Renal cortical epithelial cell (primary cell): ENCODE results near the gene PIK3CA. TPM values are rescaled to one million over a fixed set of nuclear protein-coding genes. Genes with fewer than 3 reads are reported as not detected.
"Not testable (repeated sequence)": the region's sequence is repeated elsewhere in the genome, so short reads cannot be mapped to it uniquely, and the experiment has no call there.

Source experiments
- DNase-seq: peaks from one replicate; pipeline ENCODE4 v3.0.0-alpha.2; 2011; ENCODE audit warnings: low read depth
- total RNA-seq: library from RNA; depleted of rRNA; stranded (reverse); fragments of >200 nt; gene quantifications from 2 replicates; pipeline ENCODE4 v1.2.3, GENCODE V29; 2014

PIK3CA gene
- total RNA-seq, 1 donor from 2014 or later = 40.1 TPM

DNA sequence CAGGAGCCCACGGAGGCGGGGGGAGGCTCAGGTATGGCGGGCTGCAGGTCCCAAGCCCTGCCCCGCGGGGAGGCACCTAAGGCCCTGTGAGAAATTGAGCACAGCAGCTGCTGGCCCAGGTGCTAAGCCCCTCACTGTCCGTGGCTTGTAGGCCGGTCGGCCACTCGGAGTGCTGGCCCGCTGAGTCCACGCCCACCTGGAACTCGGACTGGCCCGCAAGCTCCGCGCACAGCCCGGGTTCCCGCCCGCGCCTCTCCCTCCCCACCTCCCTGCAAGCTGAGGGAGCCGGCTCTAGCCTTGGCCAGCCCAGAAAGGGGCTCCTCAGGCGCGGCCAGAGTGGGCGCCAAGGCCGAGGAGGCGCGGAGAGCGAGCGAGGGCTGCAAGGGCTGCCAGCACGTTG, 115.0 kb downstream of the PIK3CA start:
- no peak for DNase-seq

DNA sequence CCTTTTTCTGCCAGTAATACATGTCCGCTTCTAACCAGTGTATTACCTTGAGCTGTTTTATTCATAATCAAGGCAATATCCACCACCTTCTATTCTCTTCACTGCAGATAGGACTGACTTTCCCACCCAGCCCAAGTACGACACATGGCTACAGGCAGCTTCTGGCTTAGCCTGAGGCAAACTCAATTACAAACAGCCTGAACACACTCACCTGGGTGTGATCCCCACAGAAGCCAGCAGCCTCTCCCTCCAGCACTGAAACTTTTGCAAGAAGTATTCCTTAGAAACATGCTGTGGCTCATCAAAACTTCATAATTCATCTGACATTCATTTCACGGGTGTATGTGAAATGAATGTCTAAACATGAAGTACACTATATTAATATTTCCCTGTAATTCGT, 116.3 kb downstream of the PIK3CA start:
- no peak for DNase-seq

DNA sequence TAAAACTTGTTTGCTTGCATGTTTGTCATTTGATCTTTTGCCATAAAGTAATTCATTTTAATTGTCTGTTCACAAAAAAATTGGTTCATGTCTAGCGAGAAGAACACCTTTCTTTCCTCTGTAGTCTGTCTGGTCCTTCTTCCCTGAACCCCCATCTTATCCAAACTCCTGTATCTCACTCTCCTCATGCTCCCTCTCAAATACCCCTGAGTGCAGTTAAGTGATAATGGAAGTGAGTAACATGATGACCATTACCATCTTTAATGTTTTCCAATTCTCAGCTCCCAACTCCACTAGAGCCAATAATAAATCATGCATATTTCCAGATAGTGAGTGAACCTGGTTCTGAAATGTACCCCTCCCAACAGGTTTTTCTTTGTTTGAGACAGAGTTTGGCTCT, 116.9 kb downstream of the PIK3CA start:
- DNase-seq = no peak

DNA sequence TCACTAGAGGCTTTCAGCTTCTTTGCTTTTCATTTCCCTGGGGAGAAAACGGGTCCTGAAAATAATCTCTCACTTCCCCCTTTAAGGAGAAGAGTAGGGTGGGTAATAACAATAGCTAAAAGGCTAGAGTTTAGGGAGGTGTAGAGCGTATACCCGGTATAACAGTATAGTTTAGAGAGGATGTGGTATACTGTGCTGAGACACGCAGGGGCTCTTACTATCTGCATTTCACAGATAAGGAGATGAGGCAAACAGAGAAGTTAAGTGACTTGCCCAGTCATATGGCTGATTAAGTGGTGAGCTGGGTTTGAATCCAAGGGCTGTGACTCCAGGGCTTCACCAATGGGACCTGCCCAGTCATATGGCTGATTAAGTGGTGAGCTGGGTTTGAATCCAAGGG, 117.7 kb downstream of the PIK3CA start:
- no peak for DNase-seq

DNA sequence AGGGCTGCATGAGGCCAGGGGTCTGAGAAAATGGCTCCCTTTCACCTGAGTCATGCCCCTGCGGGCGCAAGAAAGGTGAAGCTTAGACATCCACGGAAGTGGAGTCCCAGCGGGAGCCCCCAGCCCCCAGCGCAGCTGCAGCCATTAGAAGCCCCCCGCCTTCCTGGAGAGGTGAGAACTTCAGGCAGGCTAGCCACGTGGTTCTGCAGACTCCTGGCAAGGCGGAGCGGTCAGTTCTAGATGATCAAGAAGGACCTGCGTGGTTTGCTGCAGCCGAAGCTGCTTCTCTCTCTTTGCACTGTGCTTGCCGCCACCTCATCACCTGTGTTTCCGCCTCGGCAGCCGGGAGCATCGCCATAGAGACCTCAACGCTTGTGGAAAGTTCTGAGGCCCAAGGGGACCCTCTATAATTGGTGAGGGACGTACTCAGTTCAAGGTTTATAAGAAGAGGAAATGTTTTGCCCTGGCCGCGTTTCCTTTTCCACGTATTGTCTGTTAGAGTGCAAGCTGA, 118.6 kb downstream of the PIK3CA start:
- DNase-seq = no peak

DNA sequence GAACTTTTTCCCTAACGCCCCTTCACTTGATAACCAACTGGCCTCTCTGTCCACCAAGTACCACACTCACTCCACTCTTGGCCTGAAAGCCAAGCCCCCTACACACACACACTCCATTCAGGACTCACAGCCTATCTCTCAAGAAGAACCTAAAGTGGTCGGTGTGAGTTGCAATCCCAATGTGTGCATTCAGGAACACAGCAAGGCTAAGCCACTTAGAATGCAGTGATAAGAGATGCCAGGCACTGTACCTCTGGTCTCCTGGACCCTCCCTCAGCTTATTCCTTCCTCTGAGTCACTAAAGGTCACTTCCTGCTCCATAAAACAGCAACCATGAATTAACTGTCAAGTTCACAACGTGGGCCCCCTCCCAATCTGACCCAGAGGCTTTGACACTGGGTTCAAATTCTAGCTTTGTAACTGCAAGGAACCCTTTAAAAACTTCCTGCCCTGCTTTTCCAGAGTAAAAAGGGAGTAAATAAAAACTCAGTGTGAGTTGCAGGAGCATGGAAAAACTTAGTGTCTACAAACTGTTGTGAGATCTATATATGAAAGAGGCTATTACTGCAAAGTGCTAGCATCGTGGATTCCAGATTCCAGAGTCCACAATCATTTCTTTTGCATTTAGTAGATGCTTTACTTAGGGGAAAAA, 120.4 kb downstream of the PIK3CA start:
- no peak for DNase-seq

DNA sequence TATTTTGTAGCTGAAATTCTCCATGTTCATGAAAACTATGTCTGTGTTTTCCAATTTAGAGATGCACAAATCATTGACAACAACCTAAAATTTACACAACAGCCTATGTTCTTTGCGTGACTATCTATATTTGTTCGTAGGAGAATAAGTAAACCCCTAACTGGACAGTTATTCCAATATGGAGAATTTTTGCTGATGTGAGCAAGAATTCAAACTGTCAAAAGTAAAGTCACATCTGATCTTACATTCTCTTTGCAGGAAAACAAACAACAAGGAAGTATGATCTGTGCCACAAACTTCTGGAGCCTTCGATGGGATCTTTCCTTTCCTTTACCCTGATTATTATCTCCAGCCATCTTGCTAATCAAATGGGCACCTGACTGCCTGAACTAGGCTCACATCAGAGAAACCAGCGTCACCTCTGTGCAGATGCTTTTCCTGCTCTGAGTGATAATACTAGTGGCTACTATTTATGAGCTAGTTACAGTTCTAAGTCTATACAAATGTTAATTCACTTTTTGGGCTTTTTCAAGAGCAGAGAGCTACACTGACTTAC, 121.1 kb downstream of the PIK3CA start:
- no peak for DNase-seq

DNA sequence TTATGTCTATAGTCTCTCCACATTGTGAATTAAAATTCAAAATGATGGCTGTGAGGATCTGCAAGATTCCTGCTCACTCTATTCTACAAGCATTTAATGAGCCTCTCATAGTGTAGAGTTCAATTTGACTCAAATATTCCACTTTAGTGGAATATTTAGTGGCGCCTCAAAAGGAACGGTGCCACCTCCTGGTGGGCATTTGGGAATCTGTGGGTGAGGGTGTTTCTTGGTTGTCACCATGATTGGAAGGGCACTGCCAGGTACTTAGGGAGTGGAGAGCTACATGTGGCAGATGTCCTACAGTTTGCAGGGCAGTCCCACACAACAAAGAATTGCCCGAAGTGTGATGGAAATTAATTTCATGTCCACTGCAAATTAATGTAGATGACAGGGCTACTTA, 124.2 kb downstream of the PIK3CA start:
- DNase-seq = no peak

DNA sequence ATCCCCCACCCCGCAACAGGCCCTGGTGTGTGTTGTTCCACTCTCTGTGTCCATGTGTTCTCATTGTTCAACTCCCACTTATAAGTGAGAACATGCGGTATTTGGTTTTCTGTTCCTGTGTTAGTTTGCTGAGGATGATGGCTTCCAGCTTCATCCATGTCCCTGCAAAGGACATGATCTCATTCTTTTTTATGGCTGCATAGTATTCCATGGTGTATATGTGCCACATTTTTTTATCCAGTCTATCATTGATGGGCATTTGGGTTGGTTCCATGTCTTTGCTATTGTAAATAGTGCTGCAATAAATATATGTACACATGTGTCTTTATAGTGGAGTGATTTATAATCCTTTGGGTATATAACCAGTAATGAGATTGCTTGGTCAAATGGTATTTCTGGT, 126.3 kb downstream of the PIK3CA start:
- not testable (repeated sequence) for DNase-seq

DNA sequence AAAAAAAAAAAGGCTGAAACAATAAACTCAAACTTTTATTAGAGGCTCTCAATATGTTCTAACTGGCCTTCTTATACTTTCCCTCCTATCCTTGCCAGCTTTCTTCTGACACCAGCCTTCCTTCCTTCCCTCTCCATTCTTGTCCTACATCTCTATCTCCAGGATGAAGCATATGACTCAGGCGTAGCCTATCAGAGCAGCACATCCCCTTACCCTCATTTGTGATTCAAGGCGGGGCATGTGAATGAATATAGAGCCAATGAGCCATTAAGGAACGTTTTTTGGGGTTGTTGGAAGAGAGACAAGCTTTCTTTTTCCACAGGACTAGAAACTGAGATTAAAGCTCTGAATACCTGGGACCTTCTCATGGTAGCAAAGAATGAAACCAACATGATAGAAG, 127.8 kb downstream of the PIK3CA start:
- DNase-seq = no peak

DNA sequence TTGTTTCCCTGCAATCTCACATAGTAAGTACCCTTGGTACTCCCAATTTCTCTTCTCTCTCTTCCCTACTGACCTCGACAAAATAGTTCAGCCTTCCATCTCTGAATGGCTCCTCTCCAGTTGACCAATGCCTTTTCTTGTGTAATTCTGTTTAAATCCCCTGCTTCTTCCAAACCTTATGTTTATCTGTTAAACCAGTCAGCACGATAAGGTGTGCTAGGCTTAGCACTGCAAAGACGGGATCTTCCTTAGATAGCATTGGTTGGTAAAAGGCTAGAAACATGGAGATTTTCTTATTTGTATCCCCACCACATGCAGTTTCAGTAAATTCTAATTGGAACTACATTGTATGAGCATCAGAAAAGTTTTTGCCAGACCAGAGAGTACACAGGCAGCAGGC, 128.6 kb downstream of the PIK3CA start:
- no peak for DNase-seq

DNA sequence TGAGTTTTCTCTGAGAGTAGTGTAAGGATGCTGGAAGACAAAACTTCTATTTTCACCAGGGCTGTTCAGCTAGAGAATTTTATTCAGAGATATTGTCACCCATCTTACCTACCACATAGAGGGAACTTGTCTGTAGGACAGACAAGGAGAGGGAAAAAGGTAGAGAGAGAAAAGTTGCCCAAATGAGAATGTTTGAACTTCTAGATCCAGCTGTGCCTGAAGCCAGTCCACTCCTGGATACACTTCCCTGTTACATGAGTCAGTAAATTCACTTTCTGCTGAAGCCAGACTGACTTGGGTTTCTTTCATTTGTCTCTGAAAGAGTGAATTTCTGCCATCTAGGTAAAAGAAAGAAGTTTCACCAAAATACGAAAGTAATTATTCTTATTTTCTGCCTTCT, 130.0 kb downstream of the PIK3CA start:
- DNase-seq = no peak

DNA sequence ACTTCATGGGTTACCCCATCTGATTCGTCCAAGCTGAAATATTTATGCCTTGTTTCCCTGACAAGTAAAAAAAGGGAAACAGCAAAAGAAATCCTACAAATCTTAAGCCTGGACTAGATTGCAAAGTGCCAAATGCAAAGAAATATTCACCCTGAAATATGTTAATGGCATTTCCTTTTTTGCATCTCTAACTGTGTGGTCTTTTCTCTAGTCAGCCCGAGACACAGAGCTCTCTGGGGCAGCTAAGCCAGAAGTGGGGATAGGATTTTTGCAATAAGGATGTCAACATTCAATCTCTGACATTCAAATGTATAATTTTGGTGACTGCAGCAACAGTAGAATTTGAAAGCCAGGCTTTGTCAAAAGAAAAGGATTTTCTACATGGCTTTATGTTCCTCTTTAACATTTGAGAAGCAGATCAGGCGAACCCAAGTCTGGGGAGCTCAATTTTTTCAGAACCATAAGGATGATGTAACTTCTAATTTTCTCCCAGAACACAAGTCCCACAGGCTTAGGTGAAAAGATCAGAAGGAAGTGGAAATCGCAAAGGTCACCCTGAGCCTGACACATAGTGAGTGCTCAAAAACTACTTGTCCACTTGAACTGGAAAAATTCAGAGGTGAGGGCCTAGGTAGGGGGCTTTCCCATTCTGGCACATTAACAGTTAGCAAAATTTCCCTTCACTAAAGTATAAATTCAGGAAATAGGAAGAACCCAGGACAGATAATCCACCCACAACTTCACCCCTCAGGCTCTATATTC, 131.0 kb downstream of the PIK3CA start:
- no peak for DNase-seq

DNA sequence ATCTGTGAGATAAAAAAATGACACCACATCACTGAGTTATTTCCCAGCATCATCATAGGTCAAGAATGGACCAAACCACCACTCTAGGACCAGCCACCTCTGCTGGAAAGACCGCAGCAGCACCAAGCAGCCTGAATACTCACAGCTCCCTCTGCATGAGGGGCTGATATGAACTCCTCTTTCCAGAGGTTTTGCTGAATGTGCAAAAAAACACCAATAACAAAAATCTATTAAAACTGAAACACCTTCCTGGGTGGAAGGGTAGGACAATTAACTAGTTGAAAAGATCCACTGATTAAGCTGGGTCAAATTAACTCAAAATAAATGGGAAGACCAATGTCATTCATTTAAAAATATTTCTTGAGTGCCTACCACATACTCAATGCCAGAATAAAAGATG, 131.7 kb downstream of the PIK3CA start:
- no peak for DNase-seq

DNA sequence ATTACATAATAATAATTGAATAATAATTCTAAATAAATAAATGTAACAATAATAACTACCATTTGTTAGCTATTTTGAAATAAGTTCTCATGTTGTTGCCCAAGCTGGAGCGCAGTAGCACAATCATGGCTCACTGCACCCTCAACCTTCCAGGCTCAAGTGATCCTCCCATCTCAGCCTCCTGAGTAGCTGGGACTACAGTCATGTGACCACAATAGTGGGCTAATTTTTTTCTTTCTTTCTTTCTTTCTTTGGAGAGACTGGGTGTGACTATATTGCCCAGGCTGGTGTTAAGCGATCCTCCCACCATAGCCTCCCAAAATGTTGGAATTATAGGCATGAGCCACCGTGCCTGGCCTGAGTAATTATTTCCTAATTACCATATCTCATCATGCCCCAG, 133.7 kb downstream of the PIK3CA start:
- DNase-seq = no peak

DNA sequence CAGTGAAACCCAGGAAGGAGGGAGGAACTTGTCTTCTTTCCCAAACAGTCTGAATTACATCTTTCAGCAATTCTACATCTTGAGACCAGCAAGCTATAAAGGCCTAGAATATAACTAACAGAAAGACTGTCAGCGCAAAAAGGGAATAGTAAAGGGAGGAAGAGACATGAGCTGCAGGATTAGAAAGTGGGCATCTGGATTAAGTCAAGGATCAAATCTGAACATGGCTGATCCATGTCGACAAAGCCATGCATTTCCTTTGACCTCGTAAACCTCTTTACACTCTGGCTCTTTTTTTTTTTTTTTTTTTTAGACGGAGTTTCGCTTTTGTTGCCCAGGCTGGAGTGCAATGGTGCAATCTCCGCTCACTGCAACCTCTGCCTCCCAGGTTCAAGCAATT, 138.2 kb downstream of the PIK3CA start:
- DNase-seq = no peak

DNA sequence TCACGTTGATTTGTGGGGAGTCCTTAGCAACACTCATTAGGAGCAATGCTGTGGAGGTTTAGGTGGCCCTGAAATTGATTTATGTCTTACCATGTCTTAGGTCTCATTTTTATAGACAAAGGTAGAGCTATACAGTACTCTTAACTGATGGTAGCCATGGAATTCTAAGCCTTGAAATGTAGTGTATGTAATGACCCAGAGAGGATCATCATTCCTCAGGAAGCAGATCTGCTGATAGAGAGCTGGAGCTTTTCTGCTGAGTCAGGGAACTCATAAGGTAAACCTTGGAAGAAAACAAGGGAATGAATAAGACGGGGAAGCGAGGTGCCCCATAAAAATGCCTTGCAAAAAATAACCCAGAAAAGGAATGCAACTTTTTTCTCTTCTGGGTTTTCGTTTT, 140.7 kb downstream of the PIK3CA start:
- no peak for DNase-seq

DNA sequence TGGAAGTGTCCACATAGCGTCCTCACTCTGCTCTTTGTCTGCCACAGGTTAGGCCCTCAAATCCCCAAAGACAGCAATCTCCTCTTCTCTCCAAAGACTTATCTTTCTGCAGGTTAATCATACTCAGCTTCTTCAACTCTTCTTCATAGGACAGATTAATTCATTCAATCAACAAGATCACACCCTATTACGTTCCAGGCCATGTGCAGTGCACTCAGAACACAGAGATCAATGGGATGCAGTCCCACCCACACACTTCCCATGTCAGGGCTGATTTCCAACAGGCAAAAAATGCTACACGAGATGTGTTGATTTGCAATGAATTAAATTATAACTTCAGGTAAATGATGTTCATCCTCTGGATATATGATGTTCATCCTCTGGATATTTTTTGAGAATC, 141.1 kb downstream of the PIK3CA start:
- DNase-seq = no peak

Other genes with a start within 250 kb of the PIK3CA start
- gene ZMAT3, start 76.5 kb upstream of the PIK3CA start, total RNA-seq = 30.9 and 96.9 TPM in 2 replicates
- gene KCNMB3, start 102.8 kb downstream of the PIK3CA start, total RNA-seq = under 0.01 and 2.1 TPM in 2 replicates
- 51.4 and 60.9 TPM in 2 replicates for gene ZNF639, start 174.7 kb downstream of the PIK3CA start, total RNA-seq
- 65.7 and 70.5 TPM in 2 replicates for gene MFN1, start 199.4 kb downstream of the PIK3CA start, total RNA-seq